ENCODE results near the gene STRADB.
A peak's percentile ranks its signal among the peaks of the same experiment; 100 is the strongest.
"Not testable (repeated sequence)": the region's sequence is repeated elsewhere in the genome, so short reads cannot be mapped to it uniquely, and the experiment has no call there.

The STRADB gene

GRCh38 chr2:201430839-201431238, 20.7 kb upstream of the STRADB start:
- DNase-seq = no peak

- no peak for DNase-seq
Measured at GRCh38 chr2:201432038-201432620, 19.4 kb upstream of the STRADB start.

- DNase-seq = no peak
Measured at GRCh38 chr2:201432621-201433393, 18.7 kb upstream of the STRADB start.

GRCh38 chr2:201433394-201433995, 18.0 kb upstream of the STRADB start:
- DNase-seq = no peak

- DNase-seq = no peak
Measured at GRCh38 chr2:201436141-201436540, 15.4 kb upstream of the STRADB start.

- DNase-seq = not testable (repeated sequence)
Measured at GRCh38 chr2:201439336-201439922, 12.1 kb upstream of the STRADB start.

- no peak for DNase-seq
Measured at GRCh38 chr2:201440182-201440581, 11.4 kb upstream of the STRADB start.

- DNase-seq = no peak
Measured at GRCh38 chr2:201441409-201441808, 10.1 kb upstream of the STRADB start.

GRCh38 chr2:201444746-201445465, 6.6 kb upstream of the STRADB start:
- DNase-seq = no peak

- DNase-seq = no peak
Measured at GRCh38 chr2:201447086-201447485, 4.5 kb upstream of the STRADB start.

- DNase-seq = no peak
Measured at GRCh38 chr2:201448061-201448460, 3.5 kb upstream of the STRADB start.

GRCh38 chr2:201448701-201449100, 2.8 kb upstream of the STRADB start:
- peak; percentile 16 for DNase-seq

GRCh38 chr2:201450954-201451291, 617 bp upstream of the STRADB start:
- DNase-seq = no peak

- DNase-seq = no peak
Measured at GRCh38 chr2:201452058-201452921, 750 bp downstream of the STRADB start.

- no peak for DNase-seq
Measured at GRCh38 chr2:201452922-201453643, 1.5 kb downstream of the STRADB start.

GRCh38 chr2:201458381-201458780, 6.8 kb downstream of the STRADB start:
- no peak for DNase-seq

GRCh38 chr2:201460532-201460931, 9.0 kb downstream of the STRADB start:
- DNase-seq = no peak

- no peak for DNase-seq
Measured at GRCh38 chr2:201464547-201464946, 13.0 kb downstream of the STRADB start.

GRCh38 chr2:201465524-201465971, 14.0 kb downstream of the STRADB start:
- no peak for DNase-seq

- DNase-seq = no peak
Measured at GRCh38 chr2:201466050-201466675, 14.6 kb downstream of the STRADB start.

- DNase-seq = no peak
Measured at GRCh38 chr2:201467666-201468065, 16.1 kb downstream of the STRADB start.

Data from stimulated activated CD4-positive, alpha-beta T cell treated with anti-CD3 and anti-CD28 coated beads, Interleukin-4, amount 100 ng/mL, for 24 hours (primary cell).